HG02938 (cell line): ENCODE measurements around the gene RHCG.

Source experiments
- ATAC-seq: cut with Tn5 transposase; IDR thresholded peaks from one replicate; pipeline ENCODE4 v1.9.1; 2021; ENCODE audit warnings: mild to moderate bottlenecking, moderate library complexity; ENCODE audit not compliant: unreplicated experiment

Gene RHCG

DNA sequence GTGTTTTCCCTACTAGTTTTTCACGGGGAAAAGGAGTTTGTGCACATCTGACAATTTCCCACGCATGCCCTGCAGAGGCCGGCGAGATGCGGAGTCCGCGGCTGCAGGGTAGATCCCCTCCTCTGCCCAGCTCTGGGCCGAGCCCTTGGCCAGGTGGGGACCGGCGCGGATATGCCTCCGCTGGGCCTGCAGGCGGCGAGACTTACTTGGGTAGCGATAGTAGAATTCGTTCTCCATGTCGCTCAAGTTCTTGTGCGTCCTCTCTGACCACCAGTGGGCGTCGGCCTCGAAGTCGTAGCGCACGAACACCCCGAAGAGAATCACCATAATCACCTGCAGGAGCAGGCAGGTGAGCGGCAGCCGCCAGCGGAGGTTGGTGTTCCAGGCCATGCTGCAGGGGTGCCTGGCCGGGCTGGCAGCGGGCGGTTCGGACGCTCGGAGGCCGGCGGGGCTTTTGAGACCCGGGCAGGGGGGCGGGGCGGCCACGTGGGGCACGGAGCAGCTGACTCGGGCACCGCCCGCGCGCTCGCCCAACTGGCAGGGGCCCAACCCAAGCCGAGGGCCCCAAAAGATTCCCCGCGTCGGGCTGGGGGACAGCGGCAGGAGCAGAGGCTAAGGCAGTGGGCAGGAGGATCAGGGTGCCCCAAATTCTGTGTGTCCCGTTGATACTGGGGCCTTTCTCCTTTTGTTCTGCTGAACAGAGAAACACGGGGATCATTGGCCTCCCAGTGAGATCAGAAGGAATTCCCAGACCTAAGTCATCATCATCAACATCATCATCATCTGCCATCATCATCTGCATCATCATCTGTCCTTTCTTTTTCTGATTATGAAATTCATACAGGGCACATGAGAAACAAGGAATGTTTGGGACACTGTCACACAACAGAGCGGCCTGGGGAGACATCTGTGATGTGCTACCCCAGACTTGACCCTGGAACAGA is at the start of gene RHCG:
Gene RHCG (minus strand): TSS at position 429 of the 944 bp plus-strand sequence. CDS start 39 bp downstream, at position 390.
- no peak for ATAC-seq

DNA sequence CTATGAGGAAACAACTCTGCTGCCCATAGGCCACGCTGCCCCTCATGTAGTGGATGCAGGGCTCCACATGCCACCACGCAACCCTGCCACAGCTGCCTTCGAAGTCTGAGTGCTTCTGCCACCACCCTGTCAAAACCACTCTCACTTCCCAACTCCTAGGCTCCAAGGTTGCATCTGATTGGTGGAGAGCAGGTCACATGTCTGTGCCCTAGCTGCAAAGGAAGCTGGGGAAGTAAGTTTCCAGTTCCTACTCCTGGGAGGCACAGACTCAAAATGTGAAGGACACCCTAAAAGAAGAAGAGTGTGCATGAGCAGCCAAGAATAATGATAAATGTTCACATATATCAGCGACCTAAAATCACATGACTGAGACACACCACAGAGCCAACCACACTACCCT is 47.0 kb upstream of the RHCG start:
- ATAC-seq: no peak

DNA sequence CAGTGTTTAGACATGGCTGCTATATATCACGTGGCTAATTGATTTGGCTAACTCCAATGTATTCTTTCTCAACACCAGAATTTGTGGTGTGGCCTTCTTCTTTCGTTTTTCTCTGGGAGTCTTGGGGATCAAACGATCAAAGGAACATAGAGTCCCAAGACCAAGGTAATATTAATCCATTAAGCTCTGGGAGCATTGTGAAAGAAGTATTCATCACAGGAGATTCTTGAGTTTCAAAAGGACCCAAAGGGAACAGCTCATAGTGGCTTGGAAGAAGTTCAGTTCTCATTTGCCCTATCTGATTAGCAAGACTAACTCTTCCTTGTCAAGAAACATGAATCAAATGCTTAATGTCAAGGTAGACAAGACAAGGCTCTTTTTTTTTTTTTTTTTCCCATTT is 46.0 kb upstream of the RHCG start:
- ATAC-seq: no peak

DNA sequence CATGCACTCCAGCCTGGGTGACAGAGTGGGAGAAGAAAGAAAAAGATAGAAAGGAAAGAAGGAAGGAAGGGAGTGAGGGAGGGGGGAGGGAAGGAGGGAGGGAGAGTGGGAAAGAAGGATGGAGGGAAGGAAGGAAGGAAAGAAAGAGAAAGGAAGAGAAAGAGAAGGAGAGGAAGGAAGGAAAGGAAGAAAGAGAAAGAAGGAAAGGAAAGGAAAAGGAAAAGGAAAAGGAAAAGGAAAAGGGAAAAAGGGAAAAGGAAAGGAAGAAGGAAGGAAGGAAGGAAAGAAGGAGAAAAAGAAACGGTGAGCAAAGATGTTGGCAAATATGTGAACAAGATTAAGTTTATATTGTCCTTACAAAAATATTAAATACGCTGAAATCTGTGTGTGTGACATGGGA is 42.6 kb upstream of the RHCG start:
- ATAC-seq: no peak

DNA sequence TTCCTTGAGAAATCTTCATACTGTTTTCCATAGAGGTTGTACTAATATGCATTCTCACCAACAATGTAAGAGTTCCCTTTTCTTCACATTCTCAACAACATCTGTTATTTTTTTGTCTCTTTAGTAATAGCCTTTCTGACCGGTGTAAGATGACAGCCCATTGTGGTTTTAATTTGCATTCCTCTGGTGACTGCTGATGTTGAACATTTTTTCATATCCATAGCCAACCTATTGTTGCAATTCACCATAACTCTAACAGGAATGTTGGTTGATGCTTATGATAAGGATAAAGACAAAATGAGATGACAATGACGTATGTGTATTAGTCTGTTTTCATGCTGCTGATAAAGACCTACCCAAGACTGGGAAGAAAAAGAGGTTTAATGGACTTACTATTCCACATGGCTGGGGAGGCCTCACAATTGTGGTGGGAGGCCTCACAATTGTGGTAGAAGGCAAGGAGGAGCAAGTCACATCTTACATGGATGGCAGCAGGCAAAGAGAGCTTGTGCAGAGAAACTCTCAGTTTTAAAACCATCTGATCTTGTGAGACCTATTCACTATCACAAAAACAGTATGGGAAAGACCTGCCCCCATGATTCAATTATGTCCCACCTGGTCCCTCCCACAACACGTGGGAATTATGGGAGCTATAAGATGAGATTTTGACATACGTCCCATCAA is 37.6 kb upstream of the RHCG start:
- no peak for ATAC-seq

DNA sequence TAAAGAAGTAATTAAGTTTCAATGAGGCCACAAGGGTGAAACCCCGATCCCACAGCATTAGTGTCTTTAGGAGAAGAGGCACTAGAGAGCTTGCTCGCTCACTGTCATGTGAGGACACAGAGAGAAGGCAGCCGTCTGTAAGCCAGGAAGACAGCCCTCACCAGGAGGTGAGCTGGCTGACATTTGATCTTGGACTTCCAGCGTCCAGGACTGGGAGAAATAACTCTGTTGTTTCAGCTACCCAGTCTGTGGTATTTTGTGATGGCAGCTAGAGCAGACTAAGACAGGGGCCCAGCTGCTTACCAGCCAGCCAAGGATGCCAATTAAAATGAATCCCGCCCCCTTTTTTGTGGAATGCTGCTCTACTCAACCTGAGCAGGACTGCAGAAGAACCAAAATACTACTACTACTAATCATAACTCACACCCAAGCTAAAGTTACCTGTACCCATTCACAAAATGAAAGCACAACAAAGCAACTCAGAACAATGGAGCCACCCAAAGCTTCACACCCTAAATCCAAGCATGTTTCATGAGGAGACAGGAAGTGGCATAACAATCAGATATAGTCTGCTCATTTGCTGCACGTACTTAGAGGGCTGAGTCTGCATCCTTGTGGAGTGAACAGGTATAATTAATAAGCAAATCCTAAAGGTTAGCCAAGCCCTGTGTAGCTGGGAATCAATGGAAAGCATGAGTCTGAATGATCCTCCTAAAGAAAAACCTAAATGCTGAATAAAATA is 35.6 kb upstream of the RHCG start:
- no peak for ATAC-seq

DNA sequence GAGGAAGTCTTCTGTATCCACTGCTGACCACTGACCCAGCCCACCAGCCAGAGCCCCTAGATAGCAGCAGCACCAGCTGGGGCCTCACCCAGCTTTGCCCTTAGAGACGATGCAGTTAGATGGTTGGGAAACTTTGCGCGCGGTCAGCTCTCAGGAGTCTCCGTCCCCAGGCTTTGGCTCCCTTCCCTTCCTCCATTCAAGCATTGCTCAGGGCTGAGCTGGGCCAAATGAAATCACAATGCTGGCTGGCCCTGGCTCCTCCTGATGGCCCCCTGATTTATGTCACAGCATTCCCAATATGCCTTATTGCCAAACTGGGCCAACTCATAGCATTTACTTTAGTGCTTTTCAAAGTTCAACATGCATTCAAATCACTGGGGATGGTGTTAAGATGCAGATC is 34.6 kb upstream of the RHCG start:
- no peak for ATAC-seq

DNA sequence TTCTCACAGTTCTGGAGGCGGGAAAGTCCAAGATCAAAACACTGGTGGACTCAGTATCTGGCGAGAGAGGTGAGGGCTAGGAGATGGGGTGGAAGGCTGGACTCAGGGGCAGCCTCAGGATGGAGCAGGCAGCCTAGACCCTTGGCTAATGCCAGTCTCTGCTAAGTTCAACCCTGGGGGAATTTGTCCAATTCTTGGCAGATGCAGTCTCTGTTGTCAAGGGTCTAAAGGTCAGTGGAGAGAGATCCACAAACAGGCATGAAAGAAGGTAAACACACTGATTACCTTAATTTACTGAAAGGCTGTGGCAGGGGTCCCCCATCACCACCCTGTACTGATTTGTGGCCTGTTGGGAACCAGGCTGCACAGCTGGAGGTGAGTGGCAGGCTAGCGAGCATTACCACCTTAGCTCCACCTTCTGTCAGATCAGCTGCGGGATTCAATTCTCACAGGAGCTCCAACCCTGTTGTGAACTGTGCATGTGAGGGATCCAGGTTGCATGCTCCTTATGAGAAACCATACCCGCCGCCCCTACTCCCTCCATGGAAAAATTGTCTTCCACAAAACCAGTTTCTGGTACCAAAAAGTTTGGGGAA is 32.5 kb upstream of the RHCG start:
- no peak for ATAC-seq

DNA sequence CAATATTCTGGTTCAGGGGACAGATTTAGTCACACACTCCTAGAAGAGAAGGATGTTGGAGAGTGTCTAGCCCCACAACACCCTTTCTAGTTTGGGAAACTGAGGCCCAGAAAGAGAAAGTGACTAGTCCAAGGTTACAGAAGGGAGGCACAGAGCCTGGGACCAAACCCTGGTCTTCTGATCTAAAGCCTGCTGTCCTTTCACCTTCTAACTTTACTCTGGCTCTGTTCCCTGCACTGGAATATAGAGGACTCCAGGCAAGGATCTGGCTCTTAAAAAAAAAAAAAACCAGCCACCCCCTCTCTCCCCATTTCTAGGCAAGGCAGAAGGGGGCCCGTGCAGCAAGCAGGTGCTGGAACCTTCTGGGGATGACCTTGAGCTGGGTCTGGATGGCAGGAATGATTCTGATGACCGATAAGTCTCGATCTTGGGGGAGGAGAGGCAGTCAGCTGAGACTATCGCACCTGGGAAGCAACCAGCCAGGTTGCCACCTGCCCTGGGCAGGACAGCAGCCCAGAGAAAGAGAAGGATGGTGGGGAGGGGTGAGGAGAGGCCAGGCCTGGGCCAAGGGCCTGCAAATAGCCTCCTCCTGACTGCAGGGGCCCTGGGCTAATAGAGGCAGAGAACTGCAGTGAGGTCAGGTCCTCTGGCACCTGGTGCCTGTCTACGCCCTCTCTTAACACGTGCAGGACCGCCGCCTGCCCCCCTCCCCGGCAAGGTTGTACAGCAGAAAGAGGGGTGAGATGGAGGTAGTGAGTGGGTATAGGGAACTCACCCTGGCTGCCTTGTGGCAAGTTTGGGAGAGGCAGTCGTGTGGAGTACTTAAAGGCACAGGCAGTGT is 30.4 kb upstream of the RHCG start:
- ATAC-seq: no peak

DNA sequence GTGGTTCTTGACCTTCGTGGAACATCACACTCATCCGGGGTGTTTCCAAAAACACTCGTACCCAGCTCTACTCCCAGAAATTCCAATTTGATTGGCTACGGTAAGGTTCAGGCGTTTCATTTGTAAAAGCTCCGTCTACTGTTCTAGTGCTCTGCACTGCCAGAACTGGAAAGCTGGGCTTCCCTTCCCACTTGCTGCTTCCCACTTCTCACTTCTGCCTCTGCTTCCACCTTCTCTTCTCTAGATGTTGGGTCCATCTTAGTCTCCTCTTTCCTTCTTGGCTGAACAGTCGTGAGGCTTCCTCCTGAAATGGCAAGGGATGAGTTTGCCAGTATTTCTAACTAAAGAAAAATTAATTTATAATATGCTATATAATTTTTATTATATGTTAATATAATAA is 29.8 kb upstream of the RHCG start:
- no peak for ATAC-seq

DNA sequence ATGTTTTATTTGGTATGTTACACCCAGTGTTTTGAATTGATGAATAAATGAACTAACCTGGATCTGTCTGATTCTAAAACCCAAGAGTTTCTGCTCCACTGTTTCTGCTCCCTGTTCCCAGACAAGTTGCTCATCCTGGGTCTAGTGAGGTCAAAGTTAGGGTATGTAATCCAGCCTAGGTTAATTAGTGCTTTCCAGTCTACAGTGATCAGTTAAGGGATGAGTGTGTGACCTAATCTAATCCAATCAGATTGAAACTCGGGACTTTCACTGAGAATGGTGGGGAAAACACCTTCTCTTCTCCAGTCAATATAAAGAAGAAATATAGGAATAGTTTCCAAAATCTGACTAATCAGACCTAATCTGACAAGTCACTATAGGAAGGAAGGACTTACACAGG is 27.8 kb upstream of the RHCG start:
- ATAC-seq: no peak

DNA sequence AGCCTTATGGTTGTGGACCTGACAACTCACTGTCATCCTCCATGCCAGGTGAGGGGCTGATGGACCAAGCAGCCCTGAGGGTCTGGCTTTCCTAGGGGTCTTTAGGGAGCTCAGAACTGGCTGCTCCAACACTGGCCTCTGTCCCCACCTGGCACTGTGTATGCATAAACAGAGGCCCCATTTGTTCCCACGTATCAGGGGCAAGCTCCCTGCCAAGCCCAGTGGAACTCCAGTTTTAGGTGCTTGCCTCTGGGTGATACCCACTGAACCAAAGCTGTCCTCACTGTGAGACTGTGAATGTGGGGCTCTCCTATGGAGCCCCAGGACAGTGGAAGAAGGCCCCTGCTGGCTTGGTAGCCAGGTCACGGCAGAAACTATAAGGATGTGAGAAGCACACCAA is 26.7 kb upstream of the RHCG start:
- ATAC-seq: no peak

DNA sequence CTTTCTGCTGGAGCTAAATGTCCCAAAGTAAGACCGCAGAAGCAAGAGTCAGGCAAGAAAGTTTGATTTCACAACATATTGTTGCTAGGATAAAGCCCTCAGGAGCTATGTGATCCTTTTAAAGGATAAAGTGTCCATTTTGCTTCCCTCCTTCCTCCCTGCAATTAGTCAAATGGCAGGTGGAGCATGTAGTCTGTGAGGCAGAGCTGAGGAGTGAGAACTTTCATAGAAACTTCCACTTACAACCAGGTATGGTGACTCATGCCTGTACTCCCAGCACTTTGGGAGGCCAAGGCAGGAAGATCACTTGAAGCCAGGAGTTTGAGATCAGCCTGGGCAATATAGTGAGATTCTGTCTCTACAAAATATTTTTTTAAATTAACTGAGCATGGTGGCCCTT is 25.2 kb upstream of the RHCG start:
- ATAC-seq: no peak

DNA sequence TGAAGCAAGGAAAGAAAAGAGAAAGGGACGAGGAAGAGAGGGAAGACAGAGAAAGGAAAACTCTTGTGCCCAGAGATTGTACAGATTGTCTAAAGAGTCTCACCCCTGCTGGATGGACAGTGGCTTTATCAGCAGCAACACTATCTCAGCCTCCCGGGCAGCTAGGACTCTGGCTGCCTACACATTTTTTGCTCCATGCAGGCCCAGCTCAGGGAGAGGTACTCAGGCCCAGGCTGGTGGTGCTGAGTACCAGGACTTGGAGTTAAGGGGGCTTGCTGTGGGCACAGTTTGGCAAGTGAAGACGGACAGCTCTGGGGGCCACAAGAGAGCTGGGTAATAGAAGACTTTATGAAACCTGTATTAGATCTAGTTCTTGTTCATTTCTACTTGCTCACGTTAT is 19.1 kb upstream of the RHCG start:
- no peak for ATAC-seq

DNA sequence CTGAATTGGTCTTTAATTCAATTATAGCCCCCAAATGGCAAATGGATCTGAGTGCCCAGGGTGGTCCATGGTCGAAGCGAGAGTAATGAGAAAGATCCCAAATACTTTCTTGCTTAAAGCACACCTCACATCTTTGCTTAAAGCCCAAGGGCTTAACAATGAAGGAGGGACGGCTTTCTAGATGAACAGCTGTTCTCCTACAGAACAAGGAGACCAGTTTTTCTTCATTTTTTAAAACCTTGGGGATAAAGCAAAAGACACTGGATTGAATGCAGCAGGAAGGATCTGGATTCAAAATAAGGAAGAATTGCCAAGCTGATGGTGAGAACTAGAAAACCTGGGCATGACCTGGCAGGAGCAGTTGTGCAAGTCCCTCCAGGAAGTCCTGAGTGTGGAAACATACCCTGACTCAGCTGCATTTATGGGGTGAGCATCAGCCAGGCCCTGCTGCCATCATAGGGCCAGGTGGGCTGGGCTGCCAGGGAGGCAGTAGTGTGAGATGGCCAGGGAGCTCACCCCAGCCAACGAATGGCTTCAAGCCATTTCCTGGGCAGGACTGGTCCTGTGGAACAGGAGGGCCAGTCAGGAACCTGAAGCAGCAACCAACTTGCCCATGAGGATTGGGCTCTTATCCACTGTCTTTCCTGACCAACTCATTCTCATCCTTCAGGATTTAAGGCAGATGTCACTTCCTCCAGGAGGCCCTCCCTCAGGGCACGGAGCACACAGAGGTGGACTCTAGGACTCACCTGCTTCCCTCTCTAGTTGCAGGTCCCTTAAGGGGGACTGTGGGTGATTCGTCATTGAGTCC is 18.4 kb upstream of the RHCG start:
- ATAC-seq: no peak

DNA sequence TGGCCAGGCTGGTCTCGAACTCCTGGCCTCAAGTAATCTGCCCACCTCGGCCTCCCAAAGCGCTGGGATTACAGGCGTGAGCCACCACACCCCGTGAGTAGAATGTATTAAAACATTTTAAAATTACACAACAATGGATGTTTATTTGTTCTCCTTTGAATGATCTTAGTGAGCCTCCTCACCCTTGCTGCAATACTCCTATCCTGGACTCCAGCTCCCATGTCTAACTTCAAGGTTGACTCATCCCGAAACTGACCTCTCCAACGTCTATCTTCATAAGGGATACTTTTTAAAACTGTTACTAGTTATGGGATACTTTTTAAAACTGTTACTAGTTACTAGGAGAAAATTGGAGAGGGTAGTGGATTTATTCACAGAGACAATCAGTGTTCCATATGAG is 17.8 kb upstream of the RHCG start:
- ATAC-seq: no peak

DNA sequence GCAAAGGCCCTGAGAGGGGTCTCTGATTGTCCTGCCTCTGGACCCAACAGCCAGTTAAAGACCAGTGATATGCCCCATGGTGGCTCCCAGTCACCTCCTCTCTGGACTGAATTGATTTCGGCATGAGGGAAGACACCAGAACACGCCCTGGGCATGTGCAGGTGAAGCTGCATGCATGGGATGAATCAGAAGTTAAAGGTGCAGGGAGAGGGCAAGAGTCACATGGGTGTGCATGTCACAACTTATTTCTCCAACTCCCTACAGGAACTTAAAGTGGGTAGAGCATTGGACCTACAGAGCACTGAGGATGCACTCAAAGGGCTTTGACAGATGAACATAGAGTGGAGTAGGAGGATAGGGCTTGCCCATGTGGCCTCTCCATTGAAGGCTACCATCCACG is 16.9 kb upstream of the RHCG start:
- no peak for ATAC-seq

DNA sequence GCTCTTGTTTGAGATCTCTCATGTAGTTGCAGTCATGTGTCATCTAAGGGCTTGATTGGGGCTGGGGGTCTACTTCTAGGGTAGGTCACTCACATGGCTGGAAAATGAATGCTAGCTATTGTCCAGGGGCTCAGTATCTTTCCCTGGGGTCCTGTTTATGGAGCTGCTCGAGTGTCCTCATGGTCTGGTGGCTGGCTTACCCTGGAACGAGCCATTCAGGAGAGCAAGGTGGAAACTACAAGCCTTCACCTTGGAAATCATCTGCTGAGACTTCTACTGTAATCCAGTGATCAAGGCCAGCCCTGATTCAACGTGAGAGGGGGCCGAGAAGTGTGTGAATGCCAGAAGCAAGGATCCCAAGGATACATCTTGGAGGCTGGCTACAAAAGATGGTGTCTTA is 16.2 kb upstream of the RHCG start:
- no peak for ATAC-seq

DNA sequence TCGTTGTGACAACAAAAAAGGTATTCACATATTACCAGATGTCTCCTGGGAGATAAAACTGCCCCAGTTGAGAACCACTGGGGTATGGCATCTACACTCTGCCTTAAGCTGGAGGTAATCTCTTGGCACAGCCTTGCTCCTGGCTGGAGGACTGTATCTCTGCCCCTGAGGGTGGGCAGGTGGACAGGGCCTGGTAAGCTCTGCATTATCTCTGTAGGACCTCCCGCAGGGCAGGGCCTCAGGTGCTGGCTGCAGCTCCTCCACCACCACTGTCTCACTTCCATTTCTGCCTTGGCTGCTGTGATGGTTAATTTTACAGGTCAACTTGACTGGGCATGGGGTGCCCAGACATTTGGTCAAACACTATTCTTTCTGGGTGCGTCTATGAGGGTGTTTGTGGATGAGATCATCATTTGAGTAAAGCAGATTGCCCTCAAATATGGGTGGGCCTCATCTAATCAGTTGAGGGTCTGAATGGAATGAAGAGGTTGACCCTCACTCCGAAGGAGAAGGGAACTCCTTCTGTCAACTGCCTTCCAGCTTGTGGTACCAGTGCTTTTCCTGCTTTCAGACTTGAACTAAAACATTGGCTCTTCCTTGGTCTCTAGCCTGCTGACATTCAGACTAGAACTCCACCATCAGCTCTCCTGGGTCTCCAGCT is 9.8 kb upstream of the RHCG start:
- no peak for ATAC-seq
